ENCODE measurements around the gene CTPS1.

Gene CTPS1

DNA sequence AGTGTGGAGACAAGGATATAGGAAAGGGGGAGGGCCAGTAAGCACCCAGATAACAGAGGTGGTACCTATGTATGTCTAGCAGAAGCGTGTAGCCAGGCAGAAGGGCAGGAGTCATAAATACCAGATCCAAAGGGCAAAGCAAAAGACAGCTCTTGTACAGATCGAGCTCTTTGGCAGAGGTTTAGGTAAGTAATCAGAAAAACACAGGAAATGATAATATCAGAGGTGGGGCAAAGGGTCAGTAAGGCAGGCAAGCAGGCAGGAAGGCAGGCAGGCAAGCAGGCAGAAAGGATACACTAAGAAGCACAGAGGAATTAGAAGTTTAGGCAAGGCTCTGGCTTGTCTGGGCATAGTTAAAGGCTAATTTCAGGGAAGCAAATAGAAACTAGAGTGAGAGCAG, 64.7 kb downstream of the CTPS1 start:
- Mint-ChIP-seq H3K36me3 (ENCODE audit: low read depth) (peaks cover 57% of the 10 kb centered on the region), H3K4me1 (ENCODE audit: low read depth) (no peaks in the 10 kb centered on the region), H3K27me3 (no peaks in the 10 kb centered on the region), H3K27ac (peak overlapping the region; percentile 49), H3K9me3 (no peaks in the 10 kb centered on the region), H3K4me3 (no peak overlapping the region)

DNA sequence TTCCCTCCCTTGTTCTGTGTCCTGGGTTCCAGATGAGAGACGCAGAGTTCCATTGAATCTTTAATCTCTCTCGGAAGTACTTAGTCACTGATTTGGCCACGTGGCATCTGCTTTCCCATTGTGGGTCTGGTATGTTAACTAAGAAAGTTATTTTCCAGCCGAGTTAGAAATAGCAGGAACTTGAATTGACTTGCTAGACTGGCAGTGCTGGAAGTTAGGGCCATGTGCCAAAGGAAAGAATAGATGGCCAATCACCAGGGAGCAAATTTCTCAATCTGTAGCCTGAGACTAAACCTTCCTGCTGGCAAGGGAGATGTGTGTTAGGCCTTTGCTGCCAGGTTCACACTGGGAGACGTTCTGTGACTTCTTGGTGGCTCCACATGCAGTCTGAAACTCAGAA, 66.2 kb downstream of the CTPS1 start:
- Mint-ChIP-seq H3K27ac (no peak overlapping the region), H3K36me3 (ENCODE audit: low read depth) (peaks cover 57% of the 10 kb centered on the region), H3K9me3 (no peaks in the 10 kb centered on the region), H3K27me3 (no peaks in the 10 kb centered on the region), H3K4me1 (ENCODE audit: low read depth) (no peaks in the 10 kb centered on the region), H3K4me3 (no peak overlapping the region)

DNA sequence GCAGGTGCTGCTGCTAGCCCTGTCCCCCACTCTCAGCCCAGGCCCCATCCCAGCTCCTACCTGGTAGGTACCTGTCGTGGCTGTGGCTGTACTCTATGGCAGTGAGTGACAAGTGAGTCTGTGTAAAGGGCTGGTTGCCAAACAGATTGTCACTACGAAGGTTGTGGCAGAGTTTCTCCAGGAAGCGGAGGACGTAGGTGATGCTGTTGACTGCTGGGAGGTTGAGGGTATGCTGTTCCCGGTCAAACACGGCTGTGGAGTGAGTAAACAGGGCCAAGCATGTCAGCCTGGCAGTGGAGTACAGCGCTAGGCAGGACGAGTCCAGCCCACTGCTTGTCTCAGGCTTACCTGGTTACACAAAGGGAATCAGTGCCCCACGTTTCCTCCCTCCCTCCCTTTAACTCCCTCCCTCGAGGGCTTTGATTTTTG, 66.9 kb downstream of the CTPS1 start:
- no peaks in the 10 kb centered on the region for H3K9me3 Mint-ChIP-seq
- peaks cover 53% of the 10 kb centered on the region for H3K36me3 Mint-ChIP-seq (ENCODE audit: low read depth)
- H3K4me1 Mint-ChIP-seq (ENCODE audit: low read depth), result no peaks in the 10 kb centered on the region

GRCh38 chr1:41048540-41048939, 69.0 kb downstream of the CTPS1 start:
- Mint-ChIP-seq H3K4me1 (ENCODE audit: low read depth) (no peaks in the 10 kb centered on the region), H3K36me3 (ENCODE audit: low read depth) (peaks cover 61% of the 10 kb centered on the region), H3K27me3 (no peaks in the 10 kb centered on the region), H3K9me3 (no peaks in the 10 kb centered on the region), H3K4me3 (no peak overlapping the region), H3K27ac (no peak overlapping the region)

More for the DNA sequence above, 66.9 kb downstream of the CTPS1 start:
- Mint-ChIP-seq H3K27me3 (no peaks in the 10 kb centered on the region), H3K4me3 (no peak overlapping the region), H3K27ac (no peak overlapping the region)

DNA sequence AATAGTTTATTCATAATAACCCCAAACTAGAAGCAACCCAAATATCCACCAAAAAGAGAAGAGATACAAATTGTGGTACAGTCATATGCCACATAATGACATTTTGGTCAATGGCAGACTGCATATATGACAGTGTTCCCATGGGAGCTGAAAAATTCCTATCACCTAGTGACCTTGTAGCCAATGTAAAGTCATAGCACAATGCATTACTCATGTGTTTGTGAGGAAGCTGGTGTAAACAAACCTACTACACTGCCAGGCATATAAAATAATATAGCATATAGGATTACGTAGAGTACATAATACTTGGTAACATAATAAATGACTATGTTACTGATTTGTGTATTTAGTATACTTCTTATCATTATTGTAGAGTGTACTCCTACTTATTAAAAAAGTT, 71.5 kb downstream of the CTPS1 start:
- no peak overlapping the region for H3K4me3 Mint-ChIP-seq
- H3K9me3 Mint-ChIP-seq, result no peaks in the 10 kb centered on the region
- no peak overlapping the region for H3K27ac Mint-ChIP-seq

DNA sequence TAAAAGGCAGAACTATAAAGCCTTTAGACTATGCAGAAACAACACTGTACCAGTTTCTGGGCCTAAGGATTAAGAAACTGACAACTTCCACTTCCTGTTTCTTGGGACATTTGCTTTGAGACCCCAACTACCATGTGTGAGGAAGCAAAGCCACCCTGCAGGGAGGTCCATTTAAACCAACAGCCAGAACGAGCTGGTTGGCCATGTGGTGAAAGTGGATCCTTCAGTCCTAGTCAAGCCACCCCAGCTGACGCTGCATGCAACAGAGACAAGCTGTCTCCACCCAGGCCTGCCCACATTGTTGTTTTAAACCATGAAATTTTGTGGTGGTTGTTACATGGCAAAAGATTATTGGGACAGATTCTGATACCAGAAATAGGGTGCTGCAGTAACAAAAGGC, 73.8 kb downstream of the CTPS1 start:
- H3K9me3 Mint-ChIP-seq, result no peaks in the 10 kb centered on the region
- peaks cover 42% of the 10 kb centered on the region for H3K36me3 Mint-ChIP-seq (ENCODE audit: low read depth)
- H3K27me3 Mint-ChIP-seq, result no peaks in the 10 kb centered on the region
- no peak overlapping the region for H3K4me3 Mint-ChIP-seq
- H3K4me1 Mint-ChIP-seq (ENCODE audit: low read depth), result no peaks in the 10 kb centered on the region
- H3K27ac Mint-ChIP-seq, result no peak overlapping the region

More for the DNA sequence above, 71.5 kb downstream of the CTPS1 start:
- Mint-ChIP-seq H3K36me3 (ENCODE audit: low read depth) (peaks cover 54% of the 10 kb centered on the region), H3K4me1 (ENCODE audit: low read depth) (no peaks in the 10 kb centered on the region), H3K27me3 (no peaks in the 10 kb centered on the region)

DNA sequence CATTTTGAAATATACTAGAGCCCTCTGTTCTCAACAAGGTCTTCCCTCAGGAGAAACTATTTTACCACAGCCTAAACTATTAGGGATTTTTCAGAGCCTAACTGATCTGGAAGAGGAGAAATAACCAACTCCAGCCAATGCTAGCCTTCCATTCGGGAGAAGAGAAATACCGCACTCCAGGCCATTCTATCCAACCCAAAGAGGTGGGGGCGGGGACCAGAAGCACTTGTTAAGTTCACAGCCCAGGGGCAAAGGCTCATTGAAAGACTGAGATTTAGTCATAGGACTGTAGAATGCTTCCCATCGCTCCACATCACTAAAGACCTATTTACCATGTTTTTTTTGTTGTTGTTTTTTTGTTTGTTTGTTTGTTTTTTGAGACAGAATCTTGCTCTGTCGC, 77.4 kb downstream of the CTPS1 start:
- H3K27me3 Mint-ChIP-seq, result no peaks in the 10 kb centered on the region
- H3K27ac Mint-ChIP-seq, result no peak overlapping the region
- H3K4me1 Mint-ChIP-seq (ENCODE audit: low read depth), result no peaks in the 10 kb centered on the region
- peaks cover 47% of the 10 kb centered on the region for H3K36me3 Mint-ChIP-seq (ENCODE audit: low read depth)
- H3K9me3 Mint-ChIP-seq, result no peaks in the 10 kb centered on the region
- H3K4me3 Mint-ChIP-seq, result no peak overlapping the region
